Lower lobe of right lung (tissue), 2 donors: Measurements from ENCODE around the gene MB21D2. TPM values are rescaled to one million over a fixed set of nuclear protein-coding genes. Genes with fewer than 3 reads are reported as not detected.

ENCODE experiments used
- ATAC-seq, 2 donors: fragments of 200-7000 bp; cut with Tn5 transposase; one replicate each; pipeline ENCODE4 v1.9.1; 2020 to 2022; ENCODE audit warnings: mild to moderate bottlenecking in 2 of 2, moderate library complexity in 2 of 2
- DNase-seq: peaks from one replicate; pipeline ENCODE4 v3.0.0-alpha.2; 2020
- H3K27ac ChIP-seq: fragments of 200-600 bp; one replicate; pipeline ENCODE4 v1.8.0; 2022
- H3K27me3 ChIP-seq: fragments of 200-600 bp; one replicate; pipeline ENCODE4 v1.8.0; 2022; ENCODE audit warnings: low read depth
- H3K36me3 ChIP-seq: fragments of 200-600 bp; one replicate; pipeline ENCODE4 v1.8.0; 2022; ENCODE audit warnings: mild to moderate bottlenecking
- H3K4me1 ChIP-seq: fragments of 200-600 bp; one replicate; pipeline ENCODE4 v1.8.0; 2022
- H3K4me3 ChIP-seq: fragments of 200-600 bp; one replicate; pipeline ENCODE4 v1.8.0; 2022; ENCODE audit warnings: mild to moderate bottlenecking
- H3K9me3 ChIP-seq: fragments of 200-600 bp; one replicate; pipeline ENCODE4 v1.8.0; 2022
- intact Hi-C: fragments of 100-400 bp; cut with DNase I; formaldehyde crosslinking; loops from one replicate; pipeline ENCODE4 v1.11.0; 2022
- total RNA-seq: library from RNA; stranded (reverse); fragmentation: NEBNext Ultra II Directional; extraction: Animal tissue kit (Norgen Biotek cat#: 25700); gene quantifications from one replicate; pipeline ENCODE4 v1.2.1, GENCODE V29; 2021
- TF ChIP-seq, protein P1 (sequence below): fragments of 200-600 bp; IDR thresholded peaks from one replicate; pipeline ENCODE4 v1.8.0; 2022; ENCODE audit warnings: antibody characterized with exemption, mild to moderate bottlenecking
- donor health status: DM: no; HTN: yes; CAD: no; lungs with severe emphysema.

The MB21D2 gene
- total RNA-seq, 1 donor from 2014 or later, result 5.0 TPM

DNA sequence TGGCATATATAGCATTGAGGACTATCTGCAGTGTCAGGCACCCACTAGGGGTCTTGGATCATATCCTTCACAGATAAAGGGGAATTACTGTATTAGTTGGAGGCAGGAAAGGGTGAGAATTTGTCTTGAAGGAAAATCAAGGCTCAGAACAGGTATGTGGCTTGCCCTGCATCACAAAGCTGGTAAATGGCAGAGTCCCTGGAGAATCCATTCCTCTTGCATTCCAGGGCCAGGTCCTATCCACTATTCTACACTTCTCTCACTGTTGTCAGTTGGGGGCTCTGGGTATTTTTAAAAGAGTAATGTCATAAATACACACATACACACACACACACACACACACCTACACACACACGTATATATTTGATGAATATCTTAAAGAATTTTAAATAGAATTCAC lies 170.5 kb downstream of the MB21D2 start:
- no peak for DNase-seq
- TF ChIP-seq, protein P1, sequence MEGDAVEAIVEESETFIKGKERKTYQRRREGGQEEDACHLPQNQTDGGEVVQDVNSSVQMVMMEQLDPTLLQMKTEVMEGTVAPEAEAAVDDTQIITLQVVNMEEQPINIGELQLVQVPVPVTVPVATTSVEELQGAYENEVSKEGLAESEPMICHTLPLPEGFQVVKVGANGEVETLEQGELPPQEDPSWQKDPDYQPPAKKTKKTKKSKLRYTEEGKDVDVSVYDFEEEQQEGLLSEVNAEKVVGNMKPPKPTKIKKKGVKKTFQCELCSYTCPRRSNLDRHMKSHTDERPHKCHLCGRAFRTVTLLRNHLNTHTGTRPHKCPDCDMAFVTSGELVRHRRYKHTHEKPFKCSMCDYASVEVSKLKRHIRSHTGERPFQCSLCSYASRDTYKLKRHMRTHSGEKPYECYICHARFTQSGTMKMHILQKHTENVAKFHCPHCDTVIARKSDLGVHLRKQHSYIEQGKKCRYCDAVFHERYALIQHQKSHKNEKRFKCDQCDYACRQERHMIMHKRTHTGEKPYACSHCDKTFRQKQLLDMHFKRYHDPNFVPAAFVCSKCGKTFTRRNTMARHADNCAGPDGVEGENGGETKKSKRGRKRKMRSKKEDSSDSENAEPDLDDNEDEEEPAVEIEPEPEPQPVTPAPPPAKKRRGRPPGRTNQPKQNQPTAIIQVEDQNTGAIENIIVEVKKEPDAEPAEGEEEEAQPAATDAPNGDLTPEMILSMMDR, result no peak
- no peaks in the 10 kb centered on the region for H3K4me1 ChIP-seq
- H3K36me3 ChIP-seq, result no peaks in the 10 kb centered on the region
- H3K27ac ChIP-seq, result no peak overlapping the region
- no peaks in the 10 kb centered on the region for H3K9me3 ChIP-seq
- intact Hi-C loops, result no loop called here
- ATAC-seq, result no peak
- H3K27me3 ChIP-seq, result no peaks in the 10 kb centered on the region
- H3K4me3 ChIP-seq, result no peak overlapping the region

Other genes with a start within 250 kb of the MB21D2 start
- gene FGF12, start 190.3 kb downstream of the MB21D2 start, total RNA-seq, result 3.9 TPM